Activated CD4-positive, CD25-positive, alpha-beta regulatory T cell treated with anti-CD3 and anti-CD28 coated beads, Interleukin-2, amount 50 U/mL, for 16 hours (primary cell): Measurements from ENCODE around the gene ADAMTS17.

ENCODE experiments used
- DNase-seq: peaks from one replicate; pipeline ENCODE4 v3.0.0-alpha.2; 2020; ENCODE audit warnings: low read depth, low spot score

The ADAMTS17 gene

GRCh38 chr15:100252359-100252758 is 89.4 kb downstream of the ADAMTS17 start:
- no peak for DNase-seq

- no peak for DNase-seq
These were observed 91.5 kb downstream of the ADAMTS17 start for GRCh38 chr15:100250176-100250800.

DNA sequence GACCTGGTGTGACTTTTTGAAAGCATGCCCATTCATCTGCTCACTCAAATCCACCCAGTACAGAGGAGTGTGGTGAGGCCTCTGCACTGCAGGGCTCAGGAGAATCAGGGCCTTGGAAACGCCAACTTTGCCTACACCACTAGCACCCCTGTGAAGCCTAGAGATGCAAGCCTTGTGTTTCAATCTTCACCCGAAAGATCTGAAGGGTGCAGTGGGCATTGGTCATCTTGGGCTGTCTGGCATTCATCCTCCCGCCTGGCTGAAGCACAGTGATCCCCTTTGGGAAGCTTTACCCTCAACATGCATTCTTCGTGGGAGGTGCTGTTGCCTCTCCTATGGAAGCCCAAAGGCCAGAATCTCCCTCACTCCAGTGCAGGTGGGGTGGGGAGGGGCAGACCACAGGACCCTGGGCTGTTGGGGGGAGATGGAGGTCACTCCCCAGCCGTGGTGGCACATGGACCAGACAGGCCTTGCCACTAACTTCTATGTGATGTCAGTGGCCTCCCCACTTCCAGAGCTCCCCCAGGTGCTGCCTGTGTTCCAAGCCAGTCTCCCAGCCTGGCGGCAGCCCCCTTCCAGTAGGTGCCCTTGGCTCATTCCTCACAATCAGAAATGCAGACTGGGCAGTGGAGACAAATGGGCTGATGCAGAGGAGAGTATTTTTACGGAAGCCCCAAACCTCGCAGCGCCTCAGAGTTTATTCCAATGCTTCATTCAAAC is 92.5 kb downstream of the ADAMTS17 start:
- DNase-seq: no peak

- DNase-seq: no peak
These were observed 93.5 kb downstream of the ADAMTS17 start for GRCh38 chr15:100248236-100248635.

- no peak for DNase-seq
These were observed 94.2 kb downstream of the ADAMTS17 start for GRCh38 chr15:100247228-100248225.

DNA sequence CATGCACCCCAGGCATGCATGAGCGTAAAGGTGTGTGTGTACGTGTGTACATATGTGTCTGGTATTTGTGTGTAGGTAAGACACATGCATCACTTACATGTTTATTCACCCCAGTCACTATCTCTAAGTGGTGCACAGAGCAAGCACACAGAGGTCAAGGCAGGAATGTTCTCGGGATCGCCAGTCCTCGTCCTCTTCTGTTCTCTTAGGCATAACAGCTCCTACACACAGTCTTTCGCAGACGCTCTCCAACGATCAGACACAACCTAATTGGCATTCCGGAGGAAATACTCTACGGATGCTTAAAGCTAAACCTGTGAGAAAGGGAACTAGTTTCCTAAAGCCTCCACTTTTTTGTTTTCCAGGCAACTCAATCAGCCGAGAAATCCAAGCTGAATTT is 95.9 kb downstream of the ADAMTS17 start:
- DNase-seq: no peak

- DNase-seq: no peak
These were observed 96.3 kb downstream of the ADAMTS17 start for GRCh38 chr15:100245487-100245820.

GRCh38 chr15:100244796-100245486 is 96.8 kb downstream of the ADAMTS17 start:
- DNase-seq: no peak

DNA sequence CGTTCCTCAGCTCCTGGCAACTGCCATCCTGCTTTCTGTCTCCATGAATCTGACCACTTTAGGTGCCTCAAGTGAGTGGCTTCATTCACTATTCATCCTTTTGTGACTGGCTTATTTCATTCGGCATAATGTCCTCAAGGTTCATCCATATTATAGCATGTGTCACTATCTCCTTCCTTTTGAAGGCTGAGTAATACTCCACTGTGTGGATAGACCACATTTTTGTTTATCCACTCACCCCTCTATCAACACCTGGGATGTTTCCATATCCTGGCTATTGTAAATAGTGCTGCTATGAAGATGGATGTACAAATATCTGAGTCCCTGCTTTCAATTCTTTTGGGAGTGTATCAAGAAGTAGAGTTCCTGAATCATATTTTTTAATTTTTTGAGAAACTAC is 98.8 kb downstream of the ADAMTS17 start:
- no peak for DNase-seq

DNA sequence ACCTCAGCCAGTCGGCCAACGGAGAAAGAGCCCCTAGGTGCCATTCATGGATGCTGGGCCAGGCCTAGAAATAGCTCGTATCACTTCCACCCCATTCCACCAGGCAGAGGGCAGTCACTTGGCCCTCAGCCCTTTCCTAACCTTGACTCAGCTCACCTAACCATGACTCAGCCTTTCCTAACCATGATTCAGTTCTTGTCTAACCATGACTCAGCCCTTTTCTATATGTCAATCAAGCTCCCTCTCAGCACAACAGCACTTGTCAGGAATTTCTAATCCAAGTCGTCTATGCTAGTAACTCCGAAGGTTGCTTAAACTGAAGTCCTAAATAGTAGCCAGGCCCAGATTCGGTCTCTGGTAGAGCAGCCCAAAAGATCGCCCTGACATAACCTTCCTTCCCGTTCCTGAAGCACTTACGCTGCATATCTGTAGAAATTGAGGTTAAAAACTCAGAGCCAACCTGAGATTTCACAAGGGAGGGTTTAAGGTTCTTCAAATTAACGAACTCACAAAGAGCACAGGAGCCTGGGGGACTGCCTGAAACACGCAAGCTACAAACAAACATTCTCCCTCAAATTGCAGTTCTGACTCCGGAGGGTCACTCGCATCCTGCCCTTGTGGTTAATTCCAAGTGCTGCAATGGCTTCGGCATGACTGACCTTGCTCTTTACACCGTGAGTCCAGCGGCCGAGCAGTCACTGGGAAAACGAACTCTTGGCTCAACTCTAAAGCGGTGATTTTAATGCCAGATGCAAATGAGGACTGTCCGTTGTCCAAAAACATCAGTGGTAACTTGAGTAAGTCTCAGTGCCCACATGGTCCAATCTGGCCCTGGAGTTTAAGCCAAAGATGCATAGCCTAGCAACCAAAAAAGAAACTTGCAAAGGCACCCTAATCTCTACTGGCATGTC is 99.9 kb downstream of the ADAMTS17 start:
- DNase-seq: no peak

DNA sequence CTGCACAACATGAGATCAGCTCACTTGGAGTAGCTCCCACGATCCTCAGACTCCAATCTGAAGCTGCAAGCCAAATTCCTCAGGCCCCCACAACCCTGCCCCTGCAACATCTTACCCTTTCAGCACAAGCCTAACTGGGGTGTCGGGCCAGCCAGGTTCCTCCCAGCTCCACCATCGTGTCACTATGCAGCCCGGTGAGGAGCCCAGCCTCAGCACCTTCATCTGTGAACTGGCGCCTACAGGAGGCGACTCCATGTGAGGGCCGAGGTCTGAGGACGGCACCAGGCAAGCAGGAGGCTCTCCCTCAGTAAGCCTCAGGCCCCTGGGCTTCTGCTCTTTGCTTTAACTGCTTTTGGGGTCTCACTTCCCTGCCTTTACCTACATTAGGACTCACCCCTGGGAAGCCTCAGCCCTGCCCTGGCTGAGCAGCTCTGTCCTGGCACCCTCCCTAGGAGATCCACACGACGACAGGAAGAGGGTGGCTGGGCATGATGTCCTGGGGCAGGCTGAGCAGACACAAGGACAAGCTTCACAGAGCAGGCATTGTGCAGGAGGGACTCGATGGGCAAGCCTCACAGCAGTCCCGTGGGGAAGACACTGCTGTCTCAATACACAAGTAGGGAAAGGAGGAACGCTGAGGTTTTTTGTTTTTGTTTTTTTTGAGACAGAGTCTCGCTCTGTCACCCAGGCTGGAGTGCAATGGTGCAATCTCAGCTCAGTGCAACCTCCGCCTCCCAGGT is 104.6 kb downstream of the ADAMTS17 start:
- no peak for DNase-seq

- DNase-seq: no peak
These were observed 106.7 kb downstream of the ADAMTS17 start for GRCh38 chr15:100235030-100235617.

DNA sequence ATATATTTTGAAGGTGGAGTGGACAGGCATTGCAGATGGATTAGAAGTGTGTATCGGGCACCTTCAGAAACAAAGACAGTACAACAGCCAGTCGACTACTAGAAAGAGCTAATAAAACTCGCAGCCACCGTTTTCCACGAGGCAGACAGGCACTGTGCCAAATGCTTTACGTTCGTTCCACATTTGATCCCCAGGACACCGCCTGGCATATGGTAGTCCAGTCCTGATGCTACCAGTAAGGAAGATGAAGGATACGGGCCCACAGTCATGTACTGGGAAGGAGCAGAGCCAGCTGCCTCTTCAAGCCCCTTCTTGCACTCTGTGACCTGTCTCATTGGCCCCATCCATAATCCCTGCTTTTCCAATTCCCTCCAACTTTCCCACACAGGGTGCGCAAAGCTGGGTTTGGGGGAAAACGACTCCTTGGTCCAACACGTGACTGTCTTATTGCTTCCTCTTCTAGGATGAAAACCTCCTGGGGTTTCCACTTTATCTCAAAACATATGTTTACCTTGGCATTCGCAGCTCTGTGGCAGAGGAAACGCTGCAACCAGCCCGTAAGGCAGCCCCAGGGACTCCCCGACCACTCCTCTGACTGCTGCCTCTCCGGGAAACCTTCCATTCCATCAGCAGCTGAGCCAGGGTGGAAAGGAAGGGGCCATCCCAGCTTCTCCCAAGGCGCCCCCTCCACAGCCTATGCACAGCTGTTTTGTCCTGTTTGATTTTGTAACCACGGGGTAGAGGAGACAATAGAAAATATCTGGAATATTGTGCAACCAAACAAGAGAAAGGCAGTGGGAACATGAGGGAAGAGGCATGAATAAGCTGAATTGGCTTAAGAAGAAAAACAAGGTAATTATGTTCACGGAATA is 107.4 kb downstream of the ADAMTS17 start:
- DNase-seq: no peak

DNA sequence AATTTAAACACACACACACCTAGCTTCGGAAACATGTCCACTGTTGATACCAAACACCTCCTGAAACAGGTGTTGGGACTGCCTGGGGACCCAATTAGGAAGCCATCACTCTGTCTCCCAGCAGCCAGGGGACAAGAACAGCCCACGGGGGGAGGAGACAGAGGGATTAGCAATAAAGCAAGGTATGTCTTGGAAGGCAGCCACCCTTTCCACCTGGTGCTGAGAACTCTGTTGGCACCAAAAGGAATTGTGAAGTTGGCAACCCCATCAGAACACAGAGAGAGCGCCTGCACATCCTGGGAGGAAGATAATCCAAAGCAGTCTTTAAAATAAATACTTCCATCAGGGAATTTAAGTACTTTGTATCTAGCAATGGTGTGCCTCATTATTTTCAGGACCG is 111.0 kb downstream of the ADAMTS17 start:
- DNase-seq: no peak

DNA sequence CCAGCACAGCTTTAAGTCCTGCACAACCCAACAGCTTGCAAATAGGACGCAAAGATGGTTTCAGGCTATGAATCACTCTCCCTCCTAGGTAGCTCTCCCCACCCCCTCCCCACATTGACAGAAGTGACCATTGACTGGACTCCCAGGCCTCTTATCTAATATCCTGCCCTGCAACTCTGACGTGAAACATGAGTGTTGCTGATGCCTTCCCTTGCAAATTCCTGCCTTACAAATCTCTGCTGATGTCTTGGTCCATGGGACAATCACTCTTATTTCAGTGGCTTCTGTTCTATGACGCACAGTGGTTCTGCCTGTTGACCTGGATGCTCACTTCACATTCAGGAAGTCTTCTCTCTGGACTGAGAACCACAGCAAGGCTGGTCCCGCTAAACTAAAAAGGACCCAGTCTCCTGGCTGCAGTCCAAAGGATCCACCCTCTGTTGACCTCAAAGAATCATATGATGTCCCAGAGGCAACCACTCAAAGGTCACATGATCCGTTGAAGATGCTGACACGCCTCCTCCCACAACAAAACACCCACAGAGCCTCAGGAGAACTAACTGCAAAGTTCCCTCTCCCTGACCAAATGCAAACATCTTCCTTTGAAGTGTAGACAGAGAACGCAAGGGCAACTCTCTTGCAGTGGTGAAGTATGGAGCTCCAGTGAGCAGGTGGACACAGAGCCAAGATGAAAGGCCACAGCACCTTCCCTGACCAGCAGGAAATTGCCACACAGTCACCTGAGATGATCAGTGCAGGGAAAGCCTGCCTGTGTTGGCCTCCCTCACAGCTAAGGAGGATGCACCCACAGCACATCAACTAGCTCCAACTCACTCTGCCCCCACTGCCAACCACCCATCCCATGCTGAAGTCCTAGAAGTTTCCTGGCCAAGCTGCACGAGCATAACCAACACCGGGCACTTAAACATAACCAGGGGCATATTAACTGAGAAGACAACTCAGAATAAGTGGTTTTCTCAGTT is 112.3 kb downstream of the ADAMTS17 start:
- no peak for DNase-seq

GRCh38 chr15:100227781-100228180 is 114.0 kb downstream of the ADAMTS17 start:
- DNase-seq: no peak

- no peak for DNase-seq
These were observed 115.7 kb downstream of the ADAMTS17 start for GRCh38 chr15:100226107-100226506.
